OCI-LY1 (cell line): ENCODE measurements around the gene ZNG1B.
"Not testable (repeated sequence)": the region's sequence is repeated elsewhere in the genome, so short reads cannot be mapped to it uniquely, and the experiment has no call there.

Experiments used
- EZH2 ChIP-seq: fragments of 200-600 bp; sonication (generic), shearing (Covaris generic); IDR thresholded peaks from 2 replicates; pipeline ENCODE4 v1.8.0; 2017; ENCODE audit warnings: borderline replicate concordance, mixed run types, mild to moderate bottlenecking, antibody characterized with exemption, low read length, moderate library complexity, mixed read lengths
- TF ChIP-seq, protein P1 (sequence below): fragments of 200-600 bp; sonication (generic), shearing (Covaris generic); IDR thresholded peaks from 2 replicates; pipeline ENCODE4 v1.5.1; 2017; ENCODE audit warnings: mild to moderate bottlenecking, antibody characterized with exemption, low read length, moderate library complexity, mixed read lengths

DNA sequence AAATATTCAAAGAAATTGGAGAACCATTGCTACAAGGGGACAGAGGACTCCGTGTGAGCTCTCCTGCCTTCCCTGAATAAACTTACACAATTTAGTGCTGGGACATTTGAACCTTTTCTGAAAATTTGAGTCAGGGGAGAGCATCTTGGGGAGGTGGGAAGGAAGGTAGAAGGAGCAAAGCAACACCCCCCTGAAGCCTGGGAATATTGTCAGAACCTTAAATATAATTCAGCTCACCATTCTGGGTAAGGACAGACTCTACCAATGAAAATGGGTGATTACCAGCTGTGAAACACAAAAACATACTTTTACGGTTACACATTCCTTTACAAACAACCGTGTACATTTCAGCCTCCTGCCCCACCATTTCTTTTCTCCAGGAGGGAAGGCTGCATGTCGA lies 60.9 kb downstream of the ZNG1B start, which contains the start of gene FOXD4L1:
- TF ChIP-seq EZH2, result not testable (repeated sequence)
- TF ChIP-seq, protein P1, sequence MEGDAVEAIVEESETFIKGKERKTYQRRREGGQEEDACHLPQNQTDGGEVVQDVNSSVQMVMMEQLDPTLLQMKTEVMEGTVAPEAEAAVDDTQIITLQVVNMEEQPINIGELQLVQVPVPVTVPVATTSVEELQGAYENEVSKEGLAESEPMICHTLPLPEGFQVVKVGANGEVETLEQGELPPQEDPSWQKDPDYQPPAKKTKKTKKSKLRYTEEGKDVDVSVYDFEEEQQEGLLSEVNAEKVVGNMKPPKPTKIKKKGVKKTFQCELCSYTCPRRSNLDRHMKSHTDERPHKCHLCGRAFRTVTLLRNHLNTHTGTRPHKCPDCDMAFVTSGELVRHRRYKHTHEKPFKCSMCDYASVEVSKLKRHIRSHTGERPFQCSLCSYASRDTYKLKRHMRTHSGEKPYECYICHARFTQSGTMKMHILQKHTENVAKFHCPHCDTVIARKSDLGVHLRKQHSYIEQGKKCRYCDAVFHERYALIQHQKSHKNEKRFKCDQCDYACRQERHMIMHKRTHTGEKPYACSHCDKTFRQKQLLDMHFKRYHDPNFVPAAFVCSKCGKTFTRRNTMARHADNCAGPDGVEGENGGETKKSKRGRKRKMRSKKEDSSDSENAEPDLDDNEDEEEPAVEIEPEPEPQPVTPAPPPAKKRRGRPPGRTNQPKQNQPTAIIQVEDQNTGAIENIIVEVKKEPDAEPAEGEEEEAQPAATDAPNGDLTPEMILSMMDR, result not testable (repeated sequence)
